ENCODE data around the gene LEFTY2. TPM values are rescaled to one million over a fixed set of nuclear protein-coding genes. Genes with fewer than 3 reads are reported as not detected.

LEFTY2 gene
- total and polyA plus RNA-seq, 9 of the 15 experiments (the other 6 are each of a cell fraction or from before 2014, with no cell fraction given), result 0.04 to 0.14 TPM; not detected in 7

DNA sequence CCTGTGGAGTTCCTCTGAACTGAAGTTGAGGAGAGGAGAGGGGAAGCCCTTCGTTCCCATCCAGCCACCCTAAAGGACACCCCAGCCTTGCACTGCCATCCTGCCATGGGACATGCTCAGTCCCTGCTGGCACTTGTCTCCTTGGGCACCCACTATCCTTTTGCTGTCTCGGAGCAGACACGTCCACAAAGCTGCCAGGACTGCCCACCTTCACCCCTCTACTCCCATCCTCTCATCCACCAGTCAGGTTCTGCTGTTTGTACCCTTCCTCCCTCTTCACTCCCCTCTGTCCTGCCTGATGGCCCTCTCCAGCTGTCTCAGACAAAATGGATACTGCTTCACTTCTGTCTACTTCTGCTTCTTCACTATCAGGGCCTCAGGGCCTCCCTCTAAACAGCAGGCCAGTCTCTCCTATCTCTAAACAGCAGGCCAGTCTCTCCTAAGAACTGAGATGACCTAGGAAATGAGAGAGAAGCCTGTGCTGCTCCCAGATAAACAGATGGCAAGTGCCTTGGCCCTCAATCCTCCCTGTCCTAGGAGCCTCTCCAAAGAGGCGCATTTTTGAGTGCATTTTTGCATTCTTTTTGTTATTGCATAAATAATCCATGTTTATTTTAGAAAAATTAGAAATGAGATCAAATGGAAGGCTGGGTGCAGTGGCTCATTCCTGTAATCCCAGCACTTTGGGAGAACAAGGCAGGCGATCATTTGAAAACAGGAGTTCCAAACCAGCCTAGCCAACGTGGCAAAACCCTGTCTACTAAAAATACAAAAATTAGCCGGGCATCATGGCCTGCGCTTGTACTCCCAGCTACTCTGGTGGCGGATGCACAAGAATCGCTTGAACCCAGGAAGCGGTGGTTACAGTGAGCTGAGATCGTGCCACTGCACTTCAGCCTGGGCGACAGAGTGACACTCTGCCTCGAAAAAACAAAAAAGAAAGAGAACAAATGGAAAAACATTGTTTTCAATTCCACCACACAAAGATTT, 12.5 kb downstream of the LEFTY2 start (continued):
- TF ChIP-seq CBFB (CRISPR knock-in tag; IDR thresholded peaks at IDR 0.05) (no peak; the same call in 1 of the 2 replicates), MTF1 (CRISPR knock-in tag; IDR thresholded peaks at IDR 0.05; ENCODE audit: borderline replicate concordance) (peak; percentile 71; the same call in 1 of the 2 replicates), SRSF3 (IDR thresholded peaks at IDR 0.05; ENCODE audit: insufficient read depth, low read length) (no peak), ZNF707 (CRISPR knock-in tag; conservative IDR thresholded peaks at IDR 0.05) (peak; percentile 59; the same call in 1 of the 2 replicates), ELF1 (tag; IDR thresholded peaks at IDR 0.05) (peak; percentile 75), ZNF282 (CRISPR knock-in tag; IDR thresholded peaks at IDR 0.05) (no peak), ILK (tag; IDR thresholded peaks at IDR 0.05; ENCODE audit: borderline replicate concordance, low read depth) (peak; percentile 51; the same call in 1 of the 2 replicates), DNMT1 (IDR thresholded peaks at IDR 0.05) (peak; percentile 94; the same call in 1 of the 2 replicates), MYBL2 (IDR thresholded peaks at IDR 0.05; ENCODE audit: low read depth) (no peak; the same call in 1 of the 2 replicates), MYBL2 (CRISPR knock-in tag; IDR thresholded peaks at IDR 0.05; ENCODE audit: borderline replicate concordance) (no peak), NR2C1 (IDR thresholded peaks at IDR 0.05) (peak; percentile 48; the same call in 1 of the 2 replicates), NR2C1 (tag; IDR thresholded peaks at IDR 0.05) (peak; percentile 82)
- TF ChIP-seq, protein P1, sequence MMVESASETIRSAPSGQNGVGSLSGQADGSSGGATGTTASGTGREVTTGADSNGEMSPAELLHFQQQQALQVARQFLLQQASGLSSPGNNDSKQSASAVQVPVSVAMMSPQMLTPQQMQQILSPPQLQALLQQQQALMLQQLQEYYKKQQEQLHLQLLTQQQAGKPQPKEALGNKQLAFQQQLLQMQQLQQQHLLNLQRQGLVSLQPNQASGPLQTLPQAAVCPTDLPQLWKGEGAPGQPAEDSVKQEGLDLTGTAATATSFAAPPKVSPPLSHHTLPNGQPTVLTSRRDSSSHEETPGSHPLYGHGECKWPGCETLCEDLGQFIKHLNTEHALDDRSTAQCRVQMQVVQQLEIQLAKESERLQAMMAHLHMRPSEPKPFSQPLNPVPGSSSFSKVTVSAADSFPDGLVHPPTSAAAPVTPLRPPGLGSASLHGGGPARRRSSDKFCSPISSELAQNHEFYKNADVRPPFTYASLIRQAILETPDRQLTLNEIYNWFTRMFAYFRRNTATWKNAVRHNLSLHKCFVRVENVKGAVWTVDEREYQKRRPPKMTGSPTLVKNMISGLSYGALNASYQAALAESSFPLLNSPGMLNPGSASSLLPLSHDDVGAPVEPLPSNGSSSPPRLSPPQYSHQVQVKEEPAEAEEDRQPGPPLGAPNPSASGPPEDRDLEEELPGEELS (CRISPR knock-in tag; IDR thresholded peaks at IDR 0.05; ENCODE audit: borderline replicate concordance), result peak; percentile 70; the same call in 1 of the 2 replicates
- TF ChIP-seq, protein P2, sequence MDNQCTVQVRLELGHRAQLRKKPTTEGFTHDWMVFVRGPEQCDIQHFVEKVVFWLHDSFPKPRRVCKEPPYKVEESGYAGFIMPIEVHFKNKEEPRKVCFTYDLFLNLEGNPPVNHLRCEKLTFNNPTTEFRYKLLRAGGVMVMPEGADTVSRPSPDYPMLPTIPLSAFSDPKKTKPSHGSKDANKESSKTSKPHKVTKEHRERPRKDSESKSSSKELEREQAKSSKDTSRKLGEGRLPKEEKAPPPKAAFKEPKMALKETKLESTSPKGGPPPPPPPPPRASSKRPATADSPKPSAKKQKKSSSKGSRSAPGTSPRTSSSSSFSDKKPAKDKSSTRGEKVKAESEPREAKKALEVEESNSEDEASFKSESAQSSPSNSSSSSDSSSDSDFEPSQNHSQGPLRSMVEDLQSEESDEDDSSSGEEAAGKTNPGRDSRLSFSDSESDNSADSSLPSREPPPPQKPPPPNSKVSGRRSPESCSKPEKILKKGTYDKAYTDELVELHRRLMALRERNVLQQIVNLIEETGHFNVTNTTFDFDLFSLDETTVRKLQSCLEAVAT (IDR thresholded peaks at IDR 0.05), result peak; percentile 91 to 97
- TF ChIP-seq, protein P3, sequence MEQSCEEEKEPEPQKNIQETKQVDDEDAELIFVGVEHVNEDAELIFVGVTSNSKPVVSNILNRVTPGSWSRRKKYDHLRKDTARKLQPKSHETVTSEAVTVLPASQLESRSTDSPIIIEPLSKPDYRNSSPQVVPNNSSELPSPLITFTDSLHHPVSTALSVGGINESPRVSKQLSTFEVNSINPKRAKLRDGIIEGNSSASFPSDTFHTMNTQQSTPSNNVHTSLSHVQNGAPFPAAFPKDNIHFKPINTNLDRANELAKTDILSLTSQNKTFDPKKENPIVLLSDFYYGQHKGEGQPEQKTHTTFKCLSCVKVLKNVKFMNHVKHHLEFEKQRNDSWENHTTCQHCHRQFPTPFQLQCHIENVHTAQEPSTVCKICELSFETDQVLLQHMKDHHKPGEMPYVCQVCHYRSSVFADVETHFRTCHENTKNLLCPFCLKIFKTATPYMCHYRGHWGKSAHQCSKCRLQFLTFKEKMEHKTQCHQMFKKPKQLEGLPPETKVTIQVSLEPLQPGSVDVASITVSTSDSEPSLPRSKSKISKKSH (CRISPR knock-in tag; IDR thresholded peaks at IDR 0.05), result no peak
- TF ChIP-seq, protein P4, sequence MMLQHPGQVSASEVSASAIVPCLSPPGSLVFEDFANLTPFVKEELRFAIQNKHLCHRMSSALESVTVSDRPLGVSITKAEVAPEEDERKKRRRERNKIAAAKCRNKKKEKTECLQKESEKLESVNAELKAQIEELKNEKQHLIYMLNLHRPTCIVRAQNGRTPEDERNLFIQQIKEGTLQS (IDR thresholded peaks at IDR 0.05), result peak; percentile 45; the same call in 1 of the 2 replicates
- TF ChIP-seq, protein P4 (CRISPR knock-in tag; conservative IDR thresholded peaks at IDR 0.05), result peak; percentile 86; the same call in 1 of the 2 replicates
